ENCODE data around the gene MAP7D3. TPM values are rescaled to one million over a fixed set of nuclear protein-coding genes. Genes with fewer than 3 reads are reported as not detected.

Gene MAP7D3
- total RNA-seq, 1 donor from 2014 or later = 10.3 TPM

- no peak for DNase-seq (ENCODE audit: extremely low spot score, unreplicated experiment)
- no peaks in the 10 kb centered on the region for H3K27me3 Mint-ChIP-seq
- no peaks in the 10 kb centered on the region for H3K9me3 Mint-ChIP-seq
- H3K36me3 Mint-ChIP-seq = no peaks in the 10 kb centered on the region
- H3K27ac Mint-ChIP-seq = no peak overlapping the region
- no peaks in the 10 kb centered on the region for H3K4me1 Mint-ChIP-seq (ENCODE audit: unreplicated experiment)
- no peak for TF ChIP-seq CTCF (conservative IDR thresholded peaks at IDR 0.05)
- H3K4me3 Mint-ChIP-seq = no peak overlapping the region
These were observed 68.0 kb downstream of the MAP7D3 start for GRCh38 chrX:136183172-136183571.

- no peak for DNase-seq (ENCODE audit: extremely low spot score, unreplicated experiment)
- Mint-ChIP-seq H3K27me3 (no peaks in the 10 kb centered on the region), H3K4me3 (no peak overlapping the region), H3K9me3 (no peaks in the 10 kb centered on the region), H3K27ac (no peak overlapping the region), H3K36me3 (no peaks in the 10 kb centered on the region), H3K4me1 (ENCODE audit: unreplicated experiment) (no peaks in the 10 kb centered on the region)
- TF ChIP-seq CTCF (conservative IDR thresholded peaks at IDR 0.05) = no peak
These were observed 68.8 kb downstream of the MAP7D3 start for GRCh38 chrX:136182414-136182813.

GRCh38 chrX:136179133-136179532 is 72.1 kb downstream of the MAP7D3 start:
- DNase-seq (ENCODE audit: extremely low spot score, unreplicated experiment) = no peak
- Mint-ChIP-seq H3K36me3 (no peaks in the 10 kb centered on the region), H3K4me1 (ENCODE audit: unreplicated experiment) (no peaks in the 10 kb centered on the region), H3K27me3 (no peaks in the 10 kb centered on the region), H3K27ac (no peak overlapping the region), H3K4me3 (no peak overlapping the region), H3K9me3 (no peaks in the 10 kb centered on the region)
- no peak for TF ChIP-seq CTCF (conservative IDR thresholded peaks at IDR 0.05)

- no peak for TF ChIP-seq CTCF (conservative IDR thresholded peaks at IDR 0.05)
- DNase-seq (ENCODE audit: extremely low spot score, unreplicated experiment) = no peak
- Mint-ChIP-seq H3K9me3 (no peaks in the 10 kb centered on the region), H3K36me3 (no peaks in the 10 kb centered on the region), H3K4me1 (ENCODE audit: unreplicated experiment) (no peaks in the 10 kb centered on the region), H3K4me3 (no peak overlapping the region), H3K27me3 (no peaks in the 10 kb centered on the region), H3K27ac (no peak overlapping the region)
These were observed 74.8 kb downstream of the MAP7D3 start for GRCh38 chrX:136176399-136176825.

GRCh38 chrX:136171420-136171819 is 79.8 kb downstream of the MAP7D3 start:
- Mint-ChIP-seq H3K4me1 (ENCODE audit: unreplicated experiment) (peaks cover 9% of the 10 kb centered on the region), H3K9me3 (no peaks in the 10 kb centered on the region), H3K36me3 (no peaks in the 10 kb centered on the region), H3K27me3 (no peaks in the 10 kb centered on the region), H3K27ac (no peak overlapping the region), H3K4me3 (no peak overlapping the region)
- DNase-seq (ENCODE audit: extremely low spot score, unreplicated experiment) = no peak
- no peak for TF ChIP-seq CTCF (conservative IDR thresholded peaks at IDR 0.05)
